Hematopoietic multipotent progenitor cell treated with erythropoietin and hydrocortisone succinate and interleukin-3 and kit ligand, for 6 days (in vitro differentiated cells): ENCODE data around the gene ADCY10.

Experiments used
- DNase-seq: peaks from one replicate; pipeline ENCODE4 v3.0.0-alpha.2; 2015

ADCY10 gene

GRCh38 chr1:167805041-167805556, 108.8 kb downstream of the ADCY10 start:
- peak; percentile 65 for DNase-seq

GRCh38 chr1:167803358-167804207, 110.4 kb downstream of the ADCY10 start:
- DNase-seq = peak; percentile 98

GRCh38 chr1:167802235-167802634, 111.7 kb downstream of the ADCY10 start:
- DNase-seq = no peak

GRCh38 chr1:167800251-167800650, 113.7 kb downstream of the ADCY10 start:
- DNase-seq = no peak

GRCh38 chr1:167799747-167800146, 114.2 kb downstream of the ADCY10 start:
- DNase-seq = no peak

- no peak for DNase-seq
Observed at GRCh38 chr1:167798952-167799351, 115.0 kb downstream of the ADCY10 start.

- peak; percentile 80 for DNase-seq
Observed at GRCh38 chr1:167797015-167797414, 116.9 kb downstream of the ADCY10 start.

- DNase-seq = no peak
Observed at GRCh38 chr1:167795810-167796740, 117.9 kb downstream of the ADCY10 start.

GRCh38 chr1:167794043-167794442, 119.9 kb downstream of the ADCY10 start:
- no peak for DNase-seq

- no peak for DNase-seq
Observed at GRCh38 chr1:167792188-167792565, 121.8 kb downstream of the ADCY10 start.

GRCh38 chr1:167791281-167792187, 122.4 kb downstream of the ADCY10 start:
- DNase-seq = peak; percentile 9

GRCh38 chr1:167790117-167790516, 123.8 kb downstream of the ADCY10 start:
- DNase-seq = no peak

- DNase-seq = no peak
Observed at GRCh38 chr1:167789501-167789900, 124.4 kb downstream of the ADCY10 start.

GRCh38 chr1:167786502-167786901, 127.4 kb downstream of the ADCY10 start:
- no peak for DNase-seq

GRCh38 chr1:167784876-167785550, 128.9 kb downstream of the ADCY10 start:
- DNase-seq = no peak

- no peak for DNase-seq
Observed at GRCh38 chr1:167782946-167783345, 131.0 kb downstream of the ADCY10 start.

- DNase-seq = no peak
Observed at GRCh38 chr1:167781558-167781957, 132.4 kb downstream of the ADCY10 start.

- DNase-seq = no peak
Observed at GRCh38 chr1:167777269-167777650, 136.7 kb downstream of the ADCY10 start.

- DNase-seq = no peak
Observed at GRCh38 chr1:167776616-167777268, 137.2 kb downstream of the ADCY10 start.

GRCh38 chr1:167776151-167776550, 137.8 kb downstream of the ADCY10 start:
- no peak for DNase-seq

GRCh38 chr1:167775178-167775577, 138.8 kb downstream of the ADCY10 start:
- no peak for DNase-seq
